ENCODE results near the gene GAK. TPM values are rescaled to one million over a fixed set of nuclear protein-coding genes. Genes with fewer than 3 reads are reported as not detected.

GAK gene
- total RNA-seq, 1 donor from 2014 or later = 130 TPM

- ATAC-seq (no peak), DNase-seq (peak; percentile 23)
- TF ChIP-seq, protein P1, sequence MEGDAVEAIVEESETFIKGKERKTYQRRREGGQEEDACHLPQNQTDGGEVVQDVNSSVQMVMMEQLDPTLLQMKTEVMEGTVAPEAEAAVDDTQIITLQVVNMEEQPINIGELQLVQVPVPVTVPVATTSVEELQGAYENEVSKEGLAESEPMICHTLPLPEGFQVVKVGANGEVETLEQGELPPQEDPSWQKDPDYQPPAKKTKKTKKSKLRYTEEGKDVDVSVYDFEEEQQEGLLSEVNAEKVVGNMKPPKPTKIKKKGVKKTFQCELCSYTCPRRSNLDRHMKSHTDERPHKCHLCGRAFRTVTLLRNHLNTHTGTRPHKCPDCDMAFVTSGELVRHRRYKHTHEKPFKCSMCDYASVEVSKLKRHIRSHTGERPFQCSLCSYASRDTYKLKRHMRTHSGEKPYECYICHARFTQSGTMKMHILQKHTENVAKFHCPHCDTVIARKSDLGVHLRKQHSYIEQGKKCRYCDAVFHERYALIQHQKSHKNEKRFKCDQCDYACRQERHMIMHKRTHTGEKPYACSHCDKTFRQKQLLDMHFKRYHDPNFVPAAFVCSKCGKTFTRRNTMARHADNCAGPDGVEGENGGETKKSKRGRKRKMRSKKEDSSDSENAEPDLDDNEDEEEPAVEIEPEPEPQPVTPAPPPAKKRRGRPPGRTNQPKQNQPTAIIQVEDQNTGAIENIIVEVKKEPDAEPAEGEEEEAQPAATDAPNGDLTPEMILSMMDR (IDR thresholded peaks at IDR 0.05) = no peak
- intact Hi-C loops (cut with DNase I) = no loop called here
- no peaks in the 10 kb centered on the region for H3K4me1 ChIP-seq
- no peaks in the 10 kb centered on the region for H3K9me3 ChIP-seq
- H3K4me3 ChIP-seq = no peak overlapping the region
- no peaks in the 10 kb centered on the region for H3K27me3 ChIP-seq (ENCODE audit: low read depth)
- no peak overlapping the region for H3K27ac ChIP-seq
- peaks cover 87% of the 10 kb centered on the region for H3K36me3 ChIP-seq
Observed at GRCh38 chr4:859496-859895, 72.6 kb downstream of the GAK start.

DNA sequence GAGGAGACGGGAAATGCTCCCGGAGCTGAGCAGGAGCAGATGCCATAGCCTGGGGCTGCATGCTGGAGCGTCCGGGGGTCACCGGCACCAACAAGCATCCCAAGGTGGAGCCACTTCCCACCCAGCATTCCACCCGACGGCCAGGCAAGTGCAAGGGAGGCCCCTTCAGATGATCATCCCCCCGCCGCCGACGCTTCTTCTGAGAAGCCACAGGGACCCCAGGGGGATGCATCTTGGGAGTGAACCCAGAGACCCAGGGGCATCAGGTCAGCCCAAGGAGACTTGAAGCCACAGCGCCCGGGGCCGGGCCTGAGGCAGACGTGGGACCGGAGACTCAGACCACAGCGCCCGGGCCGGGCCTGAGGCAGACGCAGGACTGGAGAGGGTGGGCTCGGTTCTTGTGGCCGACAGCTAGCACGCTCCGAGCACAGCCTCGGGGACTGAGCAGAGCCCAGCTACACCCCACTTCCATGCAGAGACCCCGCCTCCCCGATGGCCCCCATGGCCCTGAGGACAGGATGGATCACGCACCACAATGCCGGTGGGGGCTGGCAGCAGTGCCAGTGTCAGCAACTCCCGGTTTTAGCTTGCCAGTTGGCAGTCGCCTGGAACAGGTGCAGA lies 73.2 kb downstream of the GAK start:
- TF ChIP-seq, protein P1 (IDR thresholded peaks at IDR 0.05) = no peak
- ATAC-seq = peak in 1 of 2 donors; percentile 22

DNA sequence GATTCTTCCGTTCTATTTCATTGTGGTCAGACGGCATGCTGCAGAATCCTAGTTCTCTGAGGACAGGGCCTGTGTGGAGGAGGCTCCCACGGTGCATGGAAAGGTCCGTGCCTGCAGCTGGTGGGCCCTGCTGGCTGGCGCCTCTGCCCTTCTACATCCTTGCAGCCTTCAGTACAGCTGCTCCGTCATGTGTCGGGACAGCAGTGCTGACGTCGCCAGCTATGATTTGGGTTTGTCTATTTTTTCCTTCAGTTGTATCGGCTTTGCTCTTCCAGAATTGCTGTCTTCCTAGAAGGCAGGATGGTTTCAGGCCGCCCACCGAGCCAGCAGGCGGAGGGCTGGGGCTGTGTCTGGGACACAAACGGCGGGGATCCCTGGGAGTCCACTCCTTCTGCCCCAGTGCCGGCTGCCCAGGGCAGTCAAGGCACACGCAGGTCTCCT lies 74.1 kb downstream of the GAK start:
- no peak overlapping the region for H3K4me3 ChIP-seq
- H3K27ac ChIP-seq = no peak overlapping the region
- TF ChIP-seq, protein P1 (IDR thresholded peaks at IDR 0.05) = no peak
- H3K36me3 ChIP-seq = peaks cover 84% of the 10 kb centered on the region
- intact Hi-C loops (cut with DNase I) = no loop called here
- ATAC-seq (no peak), DNase-seq (peak; percentile 14)
- no peaks in the 10 kb centered on the region for H3K27me3 ChIP-seq (ENCODE audit: low read depth)
- H3K9me3 ChIP-seq = no peaks in the 10 kb centered on the region
- H3K4me1 ChIP-seq = no peaks in the 10 kb centered on the region

More for the DNA sequence above, 73.2 kb downstream of the GAK start:
- intact Hi-C loops (cut with DNase I) = no loop called here
- Histone ChIP-seq H3K27ac (no peak overlapping the region), H3K9me3 (no peaks in the 10 kb centered on the region), H3K27me3 (ENCODE audit: low read depth) (no peaks in the 10 kb centered on the region), H3K36me3 (peaks cover 86% of the 10 kb centered on the region), H3K4me1 (no peaks in the 10 kb centered on the region), H3K4me3 (no peak overlapping the region)
- DNase-seq = peak; percentile 46

DNA sequence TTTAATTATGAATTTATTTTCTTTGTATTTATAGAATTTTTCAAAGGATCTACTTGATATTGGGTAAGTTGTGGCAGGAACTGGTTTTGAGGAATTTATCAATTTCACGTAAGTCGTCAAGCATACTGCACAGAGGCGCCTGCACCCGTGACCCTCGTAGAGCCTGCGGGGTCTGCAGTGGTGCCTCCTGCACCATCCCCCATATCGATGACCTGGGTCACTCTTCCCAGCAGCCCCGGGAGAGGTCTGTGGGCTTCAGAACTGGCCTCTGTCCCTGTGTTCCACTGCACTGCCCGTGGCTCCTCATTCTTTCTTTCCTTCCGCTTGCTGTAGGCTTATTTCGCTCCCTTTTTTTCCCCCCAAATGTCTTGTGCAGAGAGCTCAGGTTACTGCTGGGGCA lies 74.7 kb downstream of the GAK start:
- ATAC-seq = no peak
- Histone ChIP-seq H3K4me1 (no peaks in the 10 kb centered on the region), H3K36me3 (peaks cover 84% of the 10 kb centered on the region), H3K27me3 (ENCODE audit: low read depth) (no peaks in the 10 kb centered on the region), H3K27ac (no peak overlapping the region), H3K9me3 (no peaks in the 10 kb centered on the region), H3K4me3 (no peak overlapping the region)
- TF ChIP-seq, protein P1 (IDR thresholded peaks at IDR 0.05) = no peak
- intact Hi-C loops (cut with DNase I) = no loop called here
- DNase-seq = peak; percentile 23

DNA sequence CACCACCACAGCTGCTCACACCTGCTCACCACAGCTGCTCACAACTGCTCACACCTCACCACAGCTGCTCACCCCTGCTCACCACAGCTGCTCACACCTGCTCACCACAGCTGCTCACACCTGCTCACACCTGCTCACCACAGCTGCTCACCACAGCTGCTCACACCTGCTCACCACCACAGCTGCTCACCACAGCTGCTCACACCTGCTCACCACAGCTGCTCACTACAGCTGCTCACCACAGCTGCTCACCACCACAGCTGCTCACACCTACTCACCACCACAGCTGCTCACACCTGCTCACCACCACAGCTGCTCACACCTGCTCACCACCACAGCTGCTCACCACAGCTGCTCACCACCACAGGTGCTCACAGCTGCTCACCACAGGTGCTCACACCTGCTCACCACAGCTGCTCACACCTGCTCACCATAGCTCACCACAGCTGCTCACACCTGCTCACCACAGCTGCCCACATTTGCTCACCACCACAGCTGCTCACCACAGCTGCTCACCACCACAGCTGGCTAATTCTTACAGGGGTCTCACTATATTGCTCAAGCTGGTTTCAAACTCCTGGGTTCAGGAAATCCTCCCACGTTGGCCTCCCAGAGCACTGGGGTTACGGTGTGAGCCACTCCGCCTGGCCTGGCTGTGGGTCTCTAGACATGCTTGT lies 75.8 kb downstream of the GAK start:
- TF ChIP-seq, protein P1 (IDR thresholded peaks at IDR 0.05) = no peak
- no peaks in the 10 kb centered on the region for H3K4me1 ChIP-seq
- H3K27ac ChIP-seq = no peak overlapping the region
- H3K27me3 ChIP-seq (ENCODE audit: low read depth) = no peaks in the 10 kb centered on the region
- peaks cover 84% of the 10 kb centered on the region for H3K36me3 ChIP-seq
- no peaks in the 10 kb centered on the region for H3K9me3 ChIP-seq
- no peak overlapping the region for H3K4me3 ChIP-seq
- no peak for ATAC-seq
- DNase-seq = peak; percentile 24
- intact Hi-C loops (cut with DNase I) = no loop called here

Measured in lower lobe of right lung (tissue), 2 donors.